Fibroblast of mammary gland (primary cell): ENCODE data around the gene IL31.

Experiments used
- DNase-seq: peaks from one replicate; pipeline ENCODE4 v3.0.0-alpha.2; 2010; ENCODE audit warnings: low read depth
- H3K4me3 ChIP-seq: 2 replicates; pipeline ENCODE4 v1.5.1; 2011; ENCODE audit warnings: low read depth, mild to moderate bottlenecking, low read length, moderate library complexity; ENCODE audit not compliant: control insufficient read depth
- TF ChIP-seq, protein P1 (sequence below): conservative IDR thresholded peaks from 2 replicates; pipeline ENCODE4 v1.5.1; 2011; ENCODE audit warnings: low read depth, low read length, inconsistent platforms; ENCODE audit not compliant: control insufficient read depth, insufficient read depth

The IL31 gene

DNA sequence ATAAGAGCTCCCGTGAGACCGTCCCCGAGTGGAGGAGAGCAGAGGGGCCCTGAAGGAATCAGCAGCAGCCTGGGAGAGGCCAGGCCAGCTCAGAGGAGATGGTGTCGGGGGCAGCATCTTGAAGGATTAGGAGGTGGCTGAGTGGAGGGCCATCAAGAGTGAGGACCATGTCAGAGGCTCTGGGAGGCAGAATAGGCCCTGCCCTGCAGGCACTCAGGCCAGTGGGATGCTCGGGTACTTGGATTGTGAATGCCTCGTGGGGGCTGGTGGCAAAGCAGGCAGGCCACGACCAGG lies 47.7 kb downstream of the IL31 start:
- TF ChIP-seq, protein P1, sequence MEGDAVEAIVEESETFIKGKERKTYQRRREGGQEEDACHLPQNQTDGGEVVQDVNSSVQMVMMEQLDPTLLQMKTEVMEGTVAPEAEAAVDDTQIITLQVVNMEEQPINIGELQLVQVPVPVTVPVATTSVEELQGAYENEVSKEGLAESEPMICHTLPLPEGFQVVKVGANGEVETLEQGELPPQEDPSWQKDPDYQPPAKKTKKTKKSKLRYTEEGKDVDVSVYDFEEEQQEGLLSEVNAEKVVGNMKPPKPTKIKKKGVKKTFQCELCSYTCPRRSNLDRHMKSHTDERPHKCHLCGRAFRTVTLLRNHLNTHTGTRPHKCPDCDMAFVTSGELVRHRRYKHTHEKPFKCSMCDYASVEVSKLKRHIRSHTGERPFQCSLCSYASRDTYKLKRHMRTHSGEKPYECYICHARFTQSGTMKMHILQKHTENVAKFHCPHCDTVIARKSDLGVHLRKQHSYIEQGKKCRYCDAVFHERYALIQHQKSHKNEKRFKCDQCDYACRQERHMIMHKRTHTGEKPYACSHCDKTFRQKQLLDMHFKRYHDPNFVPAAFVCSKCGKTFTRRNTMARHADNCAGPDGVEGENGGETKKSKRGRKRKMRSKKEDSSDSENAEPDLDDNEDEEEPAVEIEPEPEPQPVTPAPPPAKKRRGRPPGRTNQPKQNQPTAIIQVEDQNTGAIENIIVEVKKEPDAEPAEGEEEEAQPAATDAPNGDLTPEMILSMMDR, result no peak
- no peak for DNase-seq

DNA sequence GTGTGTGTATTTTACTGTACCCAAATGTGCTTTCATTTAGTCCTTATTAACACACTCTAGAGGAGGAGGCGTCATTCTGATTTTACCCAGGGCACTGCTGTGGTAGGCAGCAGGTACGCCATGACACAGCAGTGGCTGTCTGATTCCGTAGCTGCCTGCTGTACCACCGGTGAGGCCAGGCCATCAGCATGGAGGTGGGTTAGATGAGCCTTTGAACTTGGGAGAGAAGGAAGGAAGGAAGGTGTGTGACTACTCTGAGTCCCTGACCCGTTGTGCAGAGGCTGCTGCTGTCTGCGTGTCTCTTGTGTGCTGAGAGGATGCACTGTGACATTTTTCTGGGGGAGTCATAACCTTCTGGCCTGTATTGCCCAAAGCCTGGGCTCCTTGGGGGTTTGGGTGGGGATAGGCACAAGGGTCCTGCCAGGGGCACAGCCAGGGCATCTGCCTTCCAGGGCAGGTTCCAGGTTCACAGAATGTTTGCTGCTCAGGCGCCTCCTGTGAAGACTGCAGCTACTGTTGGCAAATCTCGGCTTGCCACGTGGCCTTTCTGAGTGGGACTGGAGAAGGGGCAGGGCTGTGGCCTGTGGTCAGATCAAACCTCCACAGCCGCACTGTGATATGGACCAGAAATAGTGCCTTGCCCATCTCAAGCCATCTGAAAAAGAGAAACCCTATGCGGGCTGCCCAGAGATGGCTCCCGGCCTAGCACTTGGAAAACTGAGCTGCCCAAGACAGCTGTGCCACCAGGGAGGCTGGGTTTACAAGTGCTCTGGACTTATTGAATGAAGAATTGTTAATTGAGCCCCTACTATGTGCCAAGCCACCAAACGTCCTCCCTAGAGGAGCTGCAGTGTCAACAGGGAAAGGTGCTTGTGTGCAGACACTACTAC lies 48.3 kb downstream of the IL31 start:
- no peak for DNase-seq
- no peak overlapping the region for H3K4me3 ChIP-seq
- TF ChIP-seq, protein P1, result no peak

More for the DNA sequence above, 47.7 kb downstream of the IL31 start:
- no peak overlapping the region for H3K4me3 ChIP-seq

DNA sequence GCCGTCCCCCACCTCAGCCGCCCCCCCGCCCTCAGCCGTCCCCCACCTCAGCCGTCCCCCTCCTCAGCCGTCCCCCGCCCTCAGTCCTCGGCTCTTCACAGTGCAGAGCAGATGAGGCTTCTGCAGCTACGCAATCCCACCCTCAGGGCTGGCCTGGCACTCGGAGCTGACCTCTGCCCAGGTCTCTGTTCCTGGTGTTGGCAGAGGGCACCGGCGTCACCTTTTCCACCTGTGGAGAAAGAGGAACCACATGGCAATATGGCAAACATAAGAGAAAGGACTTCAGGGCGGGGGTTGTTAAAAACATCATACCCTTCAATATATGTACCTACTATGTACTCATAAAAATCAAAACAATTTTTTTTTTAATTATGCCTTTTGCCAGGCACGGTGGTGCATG lies 49.7 kb downstream of the IL31 start:
- no peak overlapping the region for H3K4me3 ChIP-seq
- TF ChIP-seq, protein P1, result no peak
- DNase-seq, result no peak

DNA sequence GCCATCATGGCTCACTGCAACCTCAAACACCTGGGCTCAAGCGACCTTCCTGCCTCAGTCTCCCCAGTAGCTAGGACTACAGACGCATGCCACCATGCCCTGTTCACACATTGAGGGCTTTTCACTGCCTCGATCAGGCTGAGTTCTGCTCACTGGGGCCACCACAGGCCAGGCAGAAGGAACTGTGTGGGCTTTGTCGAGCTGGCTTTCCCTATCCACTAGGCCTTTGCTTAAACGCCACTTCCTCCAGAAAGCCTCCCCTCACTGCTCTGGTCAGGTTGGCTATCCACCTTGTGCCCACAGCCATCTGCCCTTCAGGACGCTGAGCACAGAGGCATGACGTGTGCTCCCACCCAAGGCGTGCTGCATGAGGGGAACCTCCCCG lies 50.3 kb downstream of the IL31 start:
- no peak overlapping the region for H3K4me3 ChIP-seq
- TF ChIP-seq, protein P1, result no peak

DNA sequence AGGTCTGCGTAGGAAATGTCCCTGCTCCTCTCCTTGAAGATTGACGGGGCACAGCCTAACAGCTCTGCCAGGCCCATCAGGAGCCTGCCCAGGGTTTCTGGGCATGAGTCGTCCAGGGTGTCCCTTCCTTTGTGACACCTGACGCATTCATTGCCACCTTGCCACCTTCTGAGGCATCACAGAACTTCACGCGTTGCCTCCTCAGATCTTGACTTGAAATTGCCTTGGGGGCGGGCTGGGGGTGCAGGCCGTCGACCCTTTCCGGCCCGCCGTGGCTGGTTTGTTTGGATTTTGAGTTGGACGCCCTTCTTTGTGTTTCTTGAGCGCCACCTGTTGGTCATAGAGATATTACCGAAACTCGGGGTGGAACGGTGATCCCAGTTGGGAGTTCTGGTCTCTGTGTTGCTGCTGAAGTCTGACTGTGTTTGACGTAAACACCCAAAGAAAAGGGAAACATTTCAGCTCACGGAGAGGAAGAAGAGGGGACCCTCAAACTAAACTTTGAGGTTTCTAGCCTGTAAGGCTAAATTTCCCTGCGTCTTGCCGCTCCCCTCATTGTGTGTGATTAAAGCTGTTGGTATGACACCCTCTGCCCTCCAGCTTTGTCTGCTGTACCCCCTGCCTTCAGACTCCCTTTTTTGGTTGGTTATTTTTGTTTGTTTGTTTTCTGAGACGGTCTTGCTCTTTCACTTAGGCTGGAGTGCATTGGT lies 50.8 kb downstream of the IL31 start:
- TF ChIP-seq, protein P1, result peak; percentile 67
- H3K4me3 ChIP-seq, result no peak overlapping the region
- DNase-seq, result peak; percentile 73

More for the DNA sequence above, 50.3 kb downstream of the IL31 start:
- no peak for DNase-seq
